Measurements from ENCODE around the gene BCL2L1.

The BCL2L1 gene

DNA sequence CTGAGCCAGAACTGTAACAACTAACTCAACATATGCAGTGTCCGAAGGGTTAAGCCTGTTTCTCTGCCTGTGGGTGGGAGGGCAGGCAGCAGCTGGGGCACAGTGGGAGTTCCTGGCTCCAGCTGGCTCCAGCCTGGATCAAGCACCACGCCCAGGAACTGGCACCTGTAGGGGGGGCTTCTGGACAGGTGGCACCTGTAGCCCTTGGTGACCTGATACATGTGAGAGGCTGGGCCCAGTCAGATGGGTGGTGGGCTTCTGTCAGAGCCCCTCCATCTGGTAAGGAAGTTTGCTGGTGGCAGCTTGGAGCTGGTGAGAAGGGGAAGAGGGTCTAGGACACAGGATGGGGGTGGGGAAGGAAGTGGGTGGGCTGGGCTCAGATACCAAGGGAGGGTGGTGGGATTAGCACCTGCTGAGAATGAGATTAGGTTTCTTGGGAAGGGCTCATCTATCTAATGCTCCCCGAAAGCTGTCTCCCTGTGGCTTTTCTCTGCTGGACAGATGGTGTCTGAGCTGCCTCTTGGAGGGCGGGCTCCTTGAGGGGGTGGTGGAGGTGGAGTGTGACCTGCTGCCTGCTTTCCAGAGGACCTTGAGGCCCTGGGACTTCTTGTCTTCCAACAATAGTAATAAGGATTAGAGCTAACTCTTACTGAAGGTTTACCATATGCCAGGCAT lies 28.5 kb downstream of the BCL2L1 start:
- DNase-seq (ENCODE audit: low read depth, low spot score) = no peak

DNA sequence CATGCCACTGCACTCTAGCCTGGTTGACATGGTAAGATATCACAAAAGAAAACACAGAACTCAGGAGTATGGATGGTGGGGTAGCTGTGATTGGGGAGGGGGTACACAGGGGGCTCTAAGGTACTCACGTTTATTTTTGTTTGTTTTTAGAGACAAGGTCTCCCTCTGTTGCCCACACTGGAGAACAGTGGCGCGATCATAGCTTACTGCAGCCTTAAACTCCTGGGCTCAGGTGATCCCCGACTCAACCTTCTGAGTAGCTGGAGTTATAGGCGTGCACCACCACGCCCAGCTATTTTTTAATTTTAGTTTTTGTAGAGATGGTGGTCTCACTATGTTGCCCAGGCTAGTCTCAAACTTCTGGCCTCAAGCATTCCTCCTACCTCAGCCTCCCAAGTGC lies 29.3 kb downstream of the BCL2L1 start:
- no peak for DNase-seq (ENCODE audit: low read depth, low spot score)

DNA sequence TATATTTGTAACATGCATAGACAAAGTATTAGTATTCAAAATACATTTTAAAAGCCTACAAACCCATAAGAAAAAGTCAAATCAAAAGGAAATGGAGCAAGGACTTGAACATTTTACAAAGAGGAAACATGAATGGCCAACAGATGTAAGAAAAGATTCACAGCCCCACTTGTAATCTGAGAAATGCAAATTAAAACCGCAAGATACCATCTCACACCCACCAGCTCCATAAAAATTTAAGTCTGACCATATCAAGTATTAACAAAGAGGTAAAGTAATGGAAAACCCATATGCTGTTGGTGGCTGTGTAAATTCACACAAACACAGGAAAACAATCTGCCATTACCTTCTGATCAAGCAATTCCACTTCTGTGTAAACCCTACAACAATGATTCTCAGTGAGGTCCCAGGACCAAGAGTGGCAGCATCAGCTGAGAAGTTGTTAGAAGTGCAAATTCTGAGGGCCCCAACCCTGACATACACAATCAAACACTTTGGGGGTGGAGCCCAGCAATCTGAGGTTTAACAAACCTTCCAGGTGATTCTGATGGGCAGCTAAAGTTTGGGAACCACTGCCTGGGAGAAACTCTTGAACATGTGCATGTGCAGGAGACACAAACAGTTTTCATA lies 30.9 kb downstream of the BCL2L1 start:
- no peak for DNase-seq (ENCODE audit: low read depth, low spot score)

DNA sequence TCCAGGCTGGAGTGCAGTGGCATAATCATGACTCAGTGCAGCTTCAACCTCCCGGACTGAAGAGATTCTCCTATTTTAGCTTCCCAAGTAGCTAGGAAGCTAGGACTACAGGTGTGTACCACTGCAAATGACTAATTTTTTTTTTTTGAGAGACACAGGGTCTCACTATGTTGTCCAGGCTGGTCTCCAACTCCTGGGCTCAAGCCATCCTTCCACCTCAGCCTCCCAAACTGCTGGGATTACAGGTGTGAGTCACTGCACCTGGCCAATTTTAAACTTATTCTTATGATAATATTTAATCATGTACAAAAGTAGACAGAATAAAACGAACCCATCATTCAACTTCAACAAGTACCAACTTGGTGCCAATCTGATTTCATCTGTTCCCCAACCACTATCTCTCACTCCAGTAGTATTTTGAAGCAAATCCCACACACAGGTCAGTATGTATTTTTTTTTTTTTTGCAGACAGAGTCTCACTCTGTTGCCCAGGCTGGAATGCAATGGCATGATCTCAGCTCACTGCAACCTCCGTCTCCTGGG lies 32.5 kb downstream of the BCL2L1 start:
- DNase-seq (ENCODE audit: low read depth, low spot score) = no peak

GRCh38 chr20:31689141-31689540 lies 33.5 kb downstream of the BCL2L1 start:
- DNase-seq (ENCODE audit: low read depth, low spot score) = no peak

DNA sequence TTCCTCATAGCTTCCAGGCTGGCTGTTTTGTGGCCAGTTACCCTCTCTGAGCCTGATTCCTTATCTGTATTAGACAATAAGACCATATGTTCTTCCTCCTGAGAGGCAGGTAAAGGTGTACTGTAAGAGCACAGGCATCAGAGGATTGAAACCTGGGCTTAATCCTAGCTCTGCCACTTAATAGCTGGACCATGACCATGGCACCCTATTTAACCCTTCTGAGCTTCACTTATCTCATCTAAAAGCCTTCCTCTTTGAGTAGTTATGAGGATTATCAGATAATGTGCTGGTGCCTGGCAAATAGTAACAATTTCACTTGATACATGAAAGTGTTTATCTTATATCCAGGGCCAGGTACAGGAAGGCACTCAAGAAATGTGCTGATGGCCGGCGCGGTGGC lies 34.9 kb downstream of the BCL2L1 start:
- no peak for DNase-seq (ENCODE audit: low read depth, low spot score)

GRCh38 chr20:31685853-31686643 lies 36.6 kb downstream of the BCL2L1 start:
- DNase-seq (ENCODE audit: low read depth, low spot score) = no peak

GRCh38 chr20:31684153-31685015 lies 38.3 kb downstream of the BCL2L1 start:
- no peak for DNase-seq (ENCODE audit: low read depth, low spot score)

- DNase-seq (ENCODE audit: low read depth, low spot score) = no peak
Observed at GRCh38 chr20:31682927-31683326, 39.7 kb downstream of the BCL2L1 start.

GRCh38 chr20:31682352-31682751 lies 40.3 kb downstream of the BCL2L1 start:
- no peak for DNase-seq (ENCODE audit: low read depth, low spot score)

DNA sequence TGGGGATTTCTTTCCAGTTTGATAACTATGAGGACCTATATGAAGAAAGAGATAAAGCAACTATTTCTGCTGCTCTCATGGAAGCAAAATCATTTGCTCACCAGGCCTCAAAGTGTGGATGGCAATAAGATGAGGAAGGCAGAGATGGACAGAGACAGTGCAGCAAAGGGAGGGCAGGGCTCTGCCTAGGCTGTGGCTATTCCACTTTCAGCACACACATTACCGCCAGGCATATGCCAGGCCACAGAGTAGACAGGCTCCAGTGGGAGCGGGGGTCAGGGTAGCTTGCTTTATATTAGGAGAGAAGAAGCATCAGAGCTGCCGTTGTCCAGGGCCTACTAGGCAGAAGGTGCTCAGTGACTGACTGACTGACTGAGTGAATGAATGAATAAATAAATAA lies 40.9 kb downstream of the BCL2L1 start:
- DNase-seq (ENCODE audit: low read depth, low spot score) = no peak

GRCh38 chr20:31681128-31681727 lies 41.4 kb downstream of the BCL2L1 start:
- no peak for DNase-seq (ENCODE audit: low read depth, low spot score)

DNA sequence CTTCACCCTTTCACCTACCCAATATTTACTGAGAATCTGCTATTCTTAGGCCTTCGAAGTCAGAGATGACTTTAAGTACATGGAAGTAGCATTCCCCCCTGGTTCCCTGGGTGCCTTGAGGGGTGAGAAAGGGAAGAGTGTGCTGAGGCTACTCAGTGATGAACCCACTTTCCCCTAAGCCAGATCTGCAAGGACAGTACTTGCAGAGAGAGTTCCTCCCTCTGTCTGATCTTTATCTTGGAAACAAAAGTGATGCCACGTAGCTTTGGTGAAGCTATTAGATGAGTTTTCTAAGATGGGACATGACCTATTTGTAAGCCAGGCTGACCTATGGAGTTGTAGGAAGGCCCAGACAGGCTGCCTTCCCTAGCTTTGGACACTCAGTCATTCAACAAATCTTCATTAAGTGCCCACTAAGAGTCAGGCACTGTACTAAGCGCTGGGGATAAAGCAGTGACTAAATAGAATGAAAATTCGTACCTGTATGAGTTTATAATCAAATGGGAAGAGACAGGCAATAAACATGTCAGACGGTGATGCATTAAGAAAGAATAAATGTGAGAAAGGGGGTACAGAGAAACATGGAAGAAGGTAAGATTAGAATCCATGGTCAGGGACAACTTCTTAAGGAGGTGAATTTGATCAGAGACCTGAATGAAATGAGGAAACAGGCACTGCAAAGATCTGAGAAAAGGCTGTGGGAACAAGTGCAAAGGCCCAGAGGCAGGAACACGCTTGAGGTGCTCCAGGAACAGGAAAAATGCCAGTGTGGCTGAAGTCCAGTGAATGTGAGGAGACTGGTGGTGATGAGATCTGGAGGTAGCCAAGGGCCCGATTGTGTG lies 42.2 kb downstream of the BCL2L1 start:
- DNase-seq (ENCODE audit: low read depth, low spot score) = no peak

DNA sequence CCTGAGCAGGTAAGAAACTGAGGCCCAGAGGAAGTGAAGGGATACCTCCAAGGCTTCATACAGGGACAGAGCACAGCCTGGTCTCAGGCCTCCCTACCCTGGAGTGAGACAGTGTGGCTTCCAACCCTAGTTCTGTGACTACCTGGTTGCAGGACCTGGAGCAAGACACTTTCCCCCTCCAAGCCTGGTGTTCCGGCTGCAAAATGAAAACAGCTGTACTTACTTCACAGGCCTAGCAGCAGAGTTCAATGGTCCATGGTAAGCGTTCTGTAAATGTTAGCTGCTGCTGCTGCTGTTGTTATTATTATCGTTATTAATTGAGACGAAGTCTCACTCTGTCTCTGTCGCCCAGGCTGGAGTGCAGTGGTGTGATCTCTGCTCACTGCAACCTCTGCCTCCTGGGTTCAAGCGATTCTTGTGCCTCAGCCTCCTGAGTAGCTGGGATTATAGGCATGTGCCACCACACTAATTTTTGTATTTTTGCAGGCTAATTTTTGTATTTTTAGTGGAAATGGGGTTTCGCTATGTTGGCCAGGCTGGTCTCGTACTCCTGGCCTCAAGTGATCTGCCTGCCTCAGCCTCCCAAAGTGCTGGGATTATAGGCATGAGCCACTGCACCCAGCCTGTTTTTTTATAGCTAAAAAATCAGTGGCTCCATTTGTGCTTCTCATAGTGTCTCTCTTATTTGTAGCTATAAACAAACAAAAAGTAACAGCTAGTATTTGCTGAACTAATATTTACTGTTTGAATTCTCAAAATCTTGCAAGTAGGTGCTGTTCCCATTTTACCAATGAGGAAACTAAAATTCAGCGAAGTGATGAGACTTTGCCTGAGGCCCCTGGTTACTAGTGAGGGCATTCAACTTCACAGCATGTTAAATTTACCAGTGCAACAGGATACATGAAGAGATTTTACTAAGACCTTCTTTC lies 43.0 kb downstream of the BCL2L1 start:
- DNase-seq (ENCODE audit: low read depth, low spot score) = no peak

- DNase-seq (ENCODE audit: low read depth, low spot score) = no peak
Observed at GRCh38 chr20:31678389-31679356, 44.0 kb downstream of the BCL2L1 start.

- DNase-seq (ENCODE audit: low read depth, low spot score) = no peak
Observed at GRCh38 chr20:31677553-31678260, 45.0 kb downstream of the BCL2L1 start.

DNA sequence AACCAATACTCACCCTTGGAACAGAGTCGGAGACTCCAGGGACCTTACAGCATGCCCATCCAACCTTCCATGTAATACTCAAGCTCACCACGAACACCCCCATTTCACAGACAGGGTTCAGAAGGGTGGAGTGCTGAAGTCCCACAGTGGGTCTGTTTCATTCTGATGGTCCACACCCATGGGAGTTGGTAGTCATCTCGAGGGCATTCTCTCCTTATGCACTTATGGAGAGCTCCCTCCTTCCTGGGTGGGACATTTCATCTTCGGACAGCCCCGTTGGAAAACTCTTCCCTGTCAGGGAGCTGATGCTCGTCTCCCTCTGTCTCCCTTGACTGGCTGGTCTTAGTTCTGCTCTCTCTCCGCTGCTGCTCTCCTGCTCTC lies 46.1 kb downstream of the BCL2L1 start:
- DNase-seq (ENCODE audit: low read depth, low spot score) = no peak

Measured in smooth muscle cell of the brain vasculature (primary cell).